Activated T-helper 17 cell treated with anti-CD3 and anti-CD28 coated beads, Interleukin-2, amount 50 U/mL, for 72 hours (primary cell): ENCODE results near the gene TTLL3. TPM values are rescaled to one million over a fixed set of nuclear protein-coding genes. Genes with fewer than 3 reads are reported as not detected.
"Not testable (repeated sequence)": the region's sequence is repeated elsewhere in the genome, so short reads cannot be mapped to it uniquely, and the experiment has no call there.

Experiments
- ATAC-seq: fragments of 150-1000 bp; cut with Tn5 transposase; replicated peaks from 2 replicates; pipeline ENCODE4 v1.10.0; 2021; ENCODE audit warnings: mild to moderate bottlenecking, moderate library complexity
- H3K27ac Mint-ChIP-seq: one replicate; pipeline ENCODE4 v1.8.0; 2022; ENCODE audit warnings: mixed read lengths
- H3K27me3 Mint-ChIP-seq: one replicate; pipeline ENCODE4 v1.8.0; 2022; ENCODE audit warnings: mixed read lengths
- H3K36me3 Mint-ChIP-seq: one replicate; pipeline ENCODE4 v1.8.0; 2022; ENCODE audit warnings: low read depth, mild to moderate bottlenecking, mixed read lengths
- H3K4me1 Mint-ChIP-seq: one replicate; pipeline ENCODE4 v1.8.0; 2022; ENCODE audit warnings: mixed read lengths
- H3K4me3 Mint-ChIP-seq: one replicate; pipeline ENCODE4 v1.8.0; 2022; ENCODE audit warnings: mild to moderate bottlenecking, mixed read lengths
- H3K9me3 Mint-ChIP-seq: one replicate; pipeline ENCODE4 v1.8.0; 2022; ENCODE audit warnings: mixed read lengths
- total RNA-seq, 2 donors: library from RNA; stranded (reverse); gene quantifications; one replicate each; pipeline ENCODE4 v1.2.3, GENCODE V29; 2022

The TTLL3 gene
- total RNA-seq, 2 donors from 2014 or later = 55.9 to 123 TPM

GRCh38 chr3:9851926-9852325 is 41.9 kb downstream of the TTLL3 start:
- not testable (repeated sequence) for H3K27me3 Mint-ChIP-seq, H3K4me1 Mint-ChIP-seq, H3K36me3 Mint-ChIP-seq, H3K4me3 Mint-ChIP-seq, H3K27ac Mint-ChIP-seq, H3K9me3 Mint-ChIP-seq, ATAC-seq

- H3K4me1 Mint-ChIP-seq = peaks cover 5% of the 10 kb centered on the region
- ATAC-seq = no peak
- H3K27ac Mint-ChIP-seq = no peak overlapping the region
- no peaks in the 10 kb centered on the region for H3K9me3 Mint-ChIP-seq
- H3K27me3 Mint-ChIP-seq = no peaks in the 10 kb centered on the region
- H3K36me3 Mint-ChIP-seq = no peaks in the 10 kb centered on the region
- peak overlapping the region; percentile 67 for H3K4me3 Mint-ChIP-seq
Observed at GRCh38 chr3:9852528-9852927, 42.5 kb downstream of the TTLL3 start.

GRCh38 chr3:9854291-9854940 is 44.4 kb downstream of the TTLL3 start:
- H3K36me3 Mint-ChIP-seq, H3K4me1 Mint-ChIP-seq, H3K27ac Mint-ChIP-seq, H3K9me3 Mint-ChIP-seq, H3K27me3 Mint-ChIP-seq, ATAC-seq, H3K4me3 Mint-ChIP-seq: not testable (repeated sequence)

GRCh38 chr3:9855594-9855993 is 45.5 kb downstream of the TTLL3 start:
- ATAC-seq = no peak
- H3K4me3 Mint-ChIP-seq = no peak overlapping the region
- H3K4me1 Mint-ChIP-seq = peaks cover 5% of the 10 kb centered on the region
- H3K36me3 Mint-ChIP-seq = no peaks in the 10 kb centered on the region
- H3K27ac Mint-ChIP-seq = no peak overlapping the region
- no peaks in the 10 kb centered on the region for H3K27me3 Mint-ChIP-seq
- no peaks in the 10 kb centered on the region for H3K9me3 Mint-ChIP-seq

GRCh38 chr3:9859530-9860025 is 49.5 kb downstream of the TTLL3 start:
- Mint-ChIP-seq H3K9me3 (no peaks in the 10 kb centered on the region), H3K4me3 (no peak overlapping the region), H3K36me3 (no peaks in the 10 kb centered on the region), H3K4me1 (no peaks in the 10 kb centered on the region), H3K27me3 (peaks cover 5% of the 10 kb centered on the region), H3K27ac (peak overlapping the region; percentile 16)
- ATAC-seq = no peak

GRCh38 chr3:9861201-9861600 is 51.1 kb downstream of the TTLL3 start:
- Mint-ChIP-seq H3K36me3 (no peaks in the 10 kb centered on the region), H3K27ac (no peak overlapping the region), H3K4me1 (no peaks in the 10 kb centered on the region), H3K4me3 (no peak overlapping the region), H3K9me3 (no peaks in the 10 kb centered on the region), H3K27me3 (peaks cover 5% of the 10 kb centered on the region)
- ATAC-seq = no peak

- Mint-ChIP-seq H3K27me3 (peaks cover 5% of the 10 kb centered on the region), H3K36me3 (no peaks in the 10 kb centered on the region), H3K27ac (peak overlapping the region; percentile 73), H3K4me1 (no peaks in the 10 kb centered on the region), H3K9me3 (no peaks in the 10 kb centered on the region), H3K4me3 (no peak overlapping the region)
- ATAC-seq = no peak
Observed at GRCh38 chr3:9861626-9862130, 51.6 kb downstream of the TTLL3 start.

- peak overlapping the region; percentile 73 for H3K27ac Mint-ChIP-seq
- no peak overlapping the region for H3K4me3 Mint-ChIP-seq
- H3K4me1 Mint-ChIP-seq = no peaks in the 10 kb centered on the region
- no peaks in the 10 kb centered on the region for H3K9me3 Mint-ChIP-seq
- peak; percentile 70 for ATAC-seq
- no peaks in the 10 kb centered on the region for H3K36me3 Mint-ChIP-seq
- peaks cover 5% of the 10 kb centered on the region for H3K27me3 Mint-ChIP-seq
Observed at GRCh38 chr3:9862391-9863057, 52.5 kb downstream of the TTLL3 start.

- no peak overlapping the region for H3K27ac Mint-ChIP-seq
- ATAC-seq = no peak
- no peaks in the 10 kb centered on the region for H3K9me3 Mint-ChIP-seq
- H3K27me3 Mint-ChIP-seq = peaks cover 5% of the 10 kb centered on the region
- H3K4me1 Mint-ChIP-seq = no peaks in the 10 kb centered on the region
- H3K4me3 Mint-ChIP-seq = no peak overlapping the region
- no peaks in the 10 kb centered on the region for H3K36me3 Mint-ChIP-seq
Observed at GRCh38 chr3:9863058-9863772, 53.2 kb downstream of the TTLL3 start.

- Mint-ChIP-seq H3K36me3 (no peaks in the 10 kb centered on the region), H3K27ac (no peak overlapping the region), H3K9me3 (no peaks in the 10 kb centered on the region), H3K27me3 (peaks cover 5% of the 10 kb centered on the region), H3K4me1 (no peaks in the 10 kb centered on the region), H3K4me3 (no peak overlapping the region)
- ATAC-seq = no peak
Observed at GRCh38 chr3:9864200-9864927, 54.3 kb downstream of the TTLL3 start.

GRCh38 chr3:9865125-9865637 is 55.1 kb downstream of the TTLL3 start:
- H3K4me1 Mint-ChIP-seq, H3K36me3 Mint-ChIP-seq, H3K27me3 Mint-ChIP-seq, ATAC-seq, H3K27ac Mint-ChIP-seq, H3K4me3 Mint-ChIP-seq, H3K9me3 Mint-ChIP-seq: not testable (repeated sequence)

- Mint-ChIP-seq H3K27ac (no peak overlapping the region), H3K4me3 (no peak overlapping the region), H3K36me3 (no peaks in the 10 kb centered on the region), H3K9me3 (no peaks in the 10 kb centered on the region), H3K27me3 (peaks cover 5% of the 10 kb centered on the region), H3K4me1 (no peaks in the 10 kb centered on the region)
- ATAC-seq = no peak
Observed at GRCh38 chr3:9866639-9867038, 56.6 kb downstream of the TTLL3 start.

- H3K9me3 Mint-ChIP-seq = no peaks in the 10 kb centered on the region
- no peak overlapping the region for H3K27ac Mint-ChIP-seq
- H3K4me1 Mint-ChIP-seq = no peaks in the 10 kb centered on the region
- no peaks in the 10 kb centered on the region for H3K36me3 Mint-ChIP-seq
- no peak overlapping the region for H3K4me3 Mint-ChIP-seq
- ATAC-seq = no peak
- peaks cover 1% of the 10 kb centered on the region for H3K27me3 Mint-ChIP-seq
Observed at GRCh38 chr3:9867106-9867505, 57.0 kb downstream of the TTLL3 start.

- no peak for ATAC-seq
- Mint-ChIP-seq H3K27me3 (no peaks in the 10 kb centered on the region), H3K9me3 (no peaks in the 10 kb centered on the region), H3K36me3 (no peaks in the 10 kb centered on the region), H3K4me1 (no peaks in the 10 kb centered on the region), H3K4me3 (no peak overlapping the region), H3K27ac (no peak overlapping the region)
Observed at GRCh38 chr3:9869955-9870354, 59.9 kb downstream of the TTLL3 start.
